Left ventricle myocardium inferior (tissue), 1 donor: Measurements from ENCODE around the gene SPINK4. TPM values are rescaled to one million over a fixed set of nuclear protein-coding genes. Genes with fewer than 3 reads are reported as not detected.

Experiments
- DNase-seq: peaks from one replicate; pipeline ENCODE4 v3.0.0-alpha.2; 2020
- H3K27ac ChIP-seq: fragments of 200-600 bp; replicated peaks from 2 replicates; pipeline ENCODE4 v1.8.0; 2021
- H3K27me3 ChIP-seq: fragments of 200-600 bp; 2 replicates; pipeline ENCODE4 v1.8.0; 2021; ENCODE audit warnings: low read depth
- H3K36me3 ChIP-seq: fragments of 200-600 bp; 2 replicates; pipeline ENCODE4 v1.8.0; 2021
- H3K4me1 ChIP-seq: fragments of 200-600 bp; 2 replicates; pipeline ENCODE4 v1.8.0; 2021
- H3K4me3 ChIP-seq: fragments of 200-600 bp; 2 replicates; pipeline ENCODE4 v1.8.0; 2021; ENCODE audit warnings: mild to moderate bottlenecking, moderate library complexity
- H3K9me3 ChIP-seq: fragments of 200-600 bp; replicated peaks from 2 replicates; pipeline ENCODE4 v1.8.0; 2021
- intact Hi-C: fragments of 100-400 bp; cut with micrococcal nuclease; formaldehyde crosslinking; loops from one replicate; pipeline ENCODE4 v1.11.0; 2022
- long read RNA-seq: library from polyadenylated mRNA; unstranded; transcript quantifications from one replicate; pipeline ENCODE4 v2.0.0, GENCODE V29; 2021
- total RNA-seq: library from RNA; stranded (reverse); fragmentation: NEBNext Ultra II Directional; extraction: Animal tissue kit (Norgen Biotek cat#: 25700); gene quantifications from one replicate; pipeline ENCODE4 v1.2.1, GENCODE V29; 2021
- TF ChIP-seq, protein P1 (sequence below): fragments of 200-600 bp; IDR thresholded peaks from 2 replicates; pipeline ENCODE4 v1.8.0; 2021; ENCODE audit warnings: antibody characterized with exemption, mild to moderate bottlenecking, borderline replicate concordance
- donor health status: DM: no; HTN: yes; CAD: no; lungs with severe emphysema.

SPINK4 gene, protein sequence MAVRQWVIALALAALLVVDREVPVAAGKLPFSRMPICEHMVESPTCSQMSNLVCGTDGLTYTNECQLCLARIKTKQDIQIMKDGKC
- not detected for total RNA-seq
- long read RNA-seq: 0 reads

DNA sequence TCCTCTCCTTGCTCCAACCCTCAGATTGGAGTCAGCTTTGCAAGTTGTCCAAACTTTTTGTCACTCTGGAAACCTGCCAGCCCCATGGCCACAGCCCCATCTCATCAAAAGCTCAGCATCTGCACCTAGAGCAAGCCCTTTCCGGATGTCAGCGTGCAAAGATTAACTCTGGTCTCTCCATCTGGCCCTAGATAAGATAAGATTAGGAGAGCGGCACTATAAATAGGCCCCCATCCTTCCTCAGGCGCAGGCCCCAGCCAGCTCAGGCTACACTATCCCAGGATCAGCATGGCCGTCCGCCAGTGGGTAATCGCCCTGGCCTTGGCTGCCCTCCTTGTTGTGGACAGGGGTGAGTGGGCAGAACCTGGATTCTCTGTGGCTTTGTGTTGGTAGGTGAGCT, at the start of gene SPINK4:
TSS of gene SPINK4 (plus strand) at position 247 of the 400 bp plus-strand sequence. CDS start at position 289, 42 bp downstream.
- Histone ChIP-seq H3K4me1 (peaks cover 14% of the 10 kb centered on the region), H3K4me3 (no peak within 1 kb of the TSS), H3K9me3 (no peaks in the 10 kb centered on the region), H3K27me3 (no peaks in the 10 kb centered on the region), H3K27ac (no peak within 1 kb of the TSS), H3K36me3 (no peaks in the 10 kb centered on the region)
- intact Hi-C loops: no loop called here
- peak; percentile 25 for DNase-seq
- TF ChIP-seq, protein P1, sequence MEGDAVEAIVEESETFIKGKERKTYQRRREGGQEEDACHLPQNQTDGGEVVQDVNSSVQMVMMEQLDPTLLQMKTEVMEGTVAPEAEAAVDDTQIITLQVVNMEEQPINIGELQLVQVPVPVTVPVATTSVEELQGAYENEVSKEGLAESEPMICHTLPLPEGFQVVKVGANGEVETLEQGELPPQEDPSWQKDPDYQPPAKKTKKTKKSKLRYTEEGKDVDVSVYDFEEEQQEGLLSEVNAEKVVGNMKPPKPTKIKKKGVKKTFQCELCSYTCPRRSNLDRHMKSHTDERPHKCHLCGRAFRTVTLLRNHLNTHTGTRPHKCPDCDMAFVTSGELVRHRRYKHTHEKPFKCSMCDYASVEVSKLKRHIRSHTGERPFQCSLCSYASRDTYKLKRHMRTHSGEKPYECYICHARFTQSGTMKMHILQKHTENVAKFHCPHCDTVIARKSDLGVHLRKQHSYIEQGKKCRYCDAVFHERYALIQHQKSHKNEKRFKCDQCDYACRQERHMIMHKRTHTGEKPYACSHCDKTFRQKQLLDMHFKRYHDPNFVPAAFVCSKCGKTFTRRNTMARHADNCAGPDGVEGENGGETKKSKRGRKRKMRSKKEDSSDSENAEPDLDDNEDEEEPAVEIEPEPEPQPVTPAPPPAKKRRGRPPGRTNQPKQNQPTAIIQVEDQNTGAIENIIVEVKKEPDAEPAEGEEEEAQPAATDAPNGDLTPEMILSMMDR: no peak

DNA sequence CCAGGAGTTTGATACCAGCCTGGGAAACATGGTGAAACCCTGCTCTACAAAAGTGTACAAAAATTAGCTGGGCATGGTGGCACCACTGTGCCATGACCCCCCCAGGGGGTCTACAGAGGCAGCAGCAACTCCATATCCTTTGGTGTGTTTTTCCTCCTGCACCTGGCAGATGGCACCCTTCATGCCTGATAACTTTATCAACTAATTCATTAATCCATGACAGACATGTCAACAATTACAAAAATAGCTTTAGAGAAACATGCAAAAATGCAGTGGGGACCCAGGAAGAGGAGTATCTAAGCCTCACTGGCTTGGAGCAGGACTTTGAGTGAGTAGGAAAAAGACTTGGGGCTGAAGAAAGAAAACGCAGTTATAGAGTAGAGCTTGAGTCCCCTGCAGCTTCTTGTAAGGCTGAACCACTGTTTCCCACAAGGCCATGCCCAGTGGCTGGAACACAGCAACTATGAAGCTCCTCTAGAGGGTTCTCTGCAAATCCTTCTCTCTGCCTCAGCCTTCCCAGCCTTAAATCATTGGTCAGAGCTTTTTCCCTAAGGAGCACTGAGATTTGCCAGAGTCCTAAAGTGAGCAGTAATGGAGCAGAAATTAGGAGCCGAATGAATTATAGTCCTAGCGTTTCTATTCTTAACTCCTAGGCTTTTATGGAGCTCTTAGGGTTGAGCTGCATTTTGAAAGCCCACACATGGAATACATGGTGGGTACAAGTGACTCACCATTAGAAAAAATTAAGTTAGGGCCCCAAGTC, 47.3 kb upstream of the SPINK4 start:
- intact Hi-C loops: no loop called here

DNA sequence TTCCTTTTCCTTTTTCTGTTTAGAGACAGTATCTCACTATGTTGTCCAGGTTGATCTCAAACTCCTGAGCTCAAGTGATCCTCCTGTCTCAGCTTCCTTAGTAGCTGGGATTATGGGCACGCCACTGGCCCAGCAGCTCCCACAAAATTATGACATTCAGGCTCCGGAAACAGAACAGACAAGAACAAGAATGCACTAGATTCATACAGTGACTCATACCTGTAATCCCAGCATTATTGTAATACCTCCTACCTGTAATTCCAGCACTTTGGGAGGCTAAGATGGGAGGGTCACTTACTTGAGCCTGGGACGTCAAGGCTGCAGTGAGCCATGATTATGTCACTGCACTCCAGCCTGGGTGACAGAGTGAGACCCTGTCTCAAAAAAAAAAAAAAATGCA, 46.1 kb upstream of the SPINK4 start:
- no peaks in the 10 kb centered on the region for H3K27me3 ChIP-seq
- no peak overlapping the region for H3K4me3 ChIP-seq
- TF ChIP-seq, protein P1: no peak
- H3K36me3 ChIP-seq: no peaks in the 10 kb centered on the region
- H3K27ac ChIP-seq: no peak overlapping the region
- H3K4me1 ChIP-seq: peaks cover 36% of the 10 kb centered on the region
- intact Hi-C loops: no loop called here
- DNase-seq: no peak
- H3K9me3 ChIP-seq: no peaks in the 10 kb centered on the region

More for the DNA sequence above, 47.3 kb upstream of the SPINK4 start:
- DNase-seq: no peak
- Histone ChIP-seq H3K4me1 (peaks cover 39% of the 10 kb centered on the region), H3K9me3 (no peaks in the 10 kb centered on the region), H3K27me3 (no peaks in the 10 kb centered on the region), H3K4me3 (no peak overlapping the region), H3K27ac (no peak overlapping the region), H3K36me3 (no peaks in the 10 kb centered on the region)
- TF ChIP-seq, protein P1: no peak

DNA sequence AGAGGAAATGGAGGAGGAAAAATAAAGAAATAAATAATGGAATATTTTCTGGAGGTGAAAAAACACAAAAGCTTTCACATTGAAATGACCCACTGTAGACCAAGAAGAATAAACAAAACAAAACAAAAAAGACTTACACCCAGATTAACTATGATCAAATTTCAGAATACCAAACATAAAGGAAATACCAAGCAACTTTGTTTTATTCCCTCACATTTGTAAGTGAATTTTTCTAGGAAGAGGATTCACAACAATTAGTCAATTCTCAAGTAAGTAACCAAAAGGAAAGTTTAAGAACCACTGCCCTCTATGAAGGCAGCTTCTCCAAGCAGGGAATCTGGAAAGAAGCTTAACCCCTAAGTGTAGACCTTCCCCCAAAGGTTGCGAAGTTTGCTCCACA, 43.2 kb upstream of the SPINK4 start:
- Histone ChIP-seq H3K9me3 (no peaks in the 10 kb centered on the region), H3K27me3 (no peaks in the 10 kb centered on the region), H3K27ac (peak overlapping the region; percentile 70), H3K4me3 (no peak overlapping the region), H3K4me1 (peaks cover 27% of the 10 kb centered on the region), H3K36me3 (no peaks in the 10 kb centered on the region)
- DNase-seq: no peak
- intact Hi-C loops: no loop called here
- TF ChIP-seq, protein P1: no peak

DNA sequence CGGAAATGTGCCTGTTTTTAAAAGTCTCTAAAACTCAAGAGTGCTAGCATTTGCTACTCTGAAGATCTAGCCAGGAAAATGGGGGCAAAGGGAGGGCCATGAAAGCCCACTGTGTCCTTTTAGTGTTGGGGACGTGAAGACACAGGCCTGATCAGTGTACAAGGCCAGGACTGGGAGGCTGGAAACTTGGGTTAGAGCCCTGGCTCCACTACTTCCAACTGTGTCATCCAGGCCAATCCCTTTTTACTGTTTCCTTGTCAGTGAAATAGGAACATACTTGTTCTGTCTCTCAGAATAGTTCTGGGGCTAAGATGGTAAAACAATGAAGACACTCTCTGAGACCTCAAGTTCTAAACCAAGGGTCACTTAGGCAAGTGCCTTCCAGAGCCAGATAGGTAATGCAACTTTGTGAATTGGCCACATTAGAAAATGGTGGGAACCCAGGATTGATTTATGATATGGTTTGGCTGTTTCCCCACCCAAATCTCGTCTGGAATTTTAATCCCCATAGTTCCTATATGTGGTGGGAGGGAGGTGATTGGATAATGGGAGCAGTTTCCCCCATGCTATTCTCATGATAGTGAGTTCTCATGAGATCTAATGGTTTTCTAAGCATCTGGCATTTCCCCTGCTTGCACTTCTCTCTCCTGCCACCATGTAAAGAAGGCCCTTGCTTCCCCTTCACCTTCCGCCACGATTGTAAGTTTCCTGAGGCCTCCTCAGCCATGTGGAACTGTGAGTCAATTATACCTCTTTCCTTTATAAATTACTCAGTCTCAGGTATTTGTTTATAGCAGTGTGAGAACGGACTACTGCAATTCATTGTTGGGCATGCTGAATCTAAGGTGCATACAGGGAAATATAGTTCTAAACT, 42.5 kb upstream of the SPINK4 start:
- H3K4me3 ChIP-seq: no peak overlapping the region
- peak overlapping the region; percentile 70 for H3K27ac ChIP-seq
- TF ChIP-seq, protein P1: no peak
- intact Hi-C loops: no loop called here
- no peaks in the 10 kb centered on the region for H3K9me3 ChIP-seq
- DNase-seq: peak; percentile 52
- no peaks in the 10 kb centered on the region for H3K27me3 ChIP-seq
- H3K36me3 ChIP-seq: no peaks in the 10 kb centered on the region
- H3K4me1 ChIP-seq: peaks cover 29% of the 10 kb centered on the region
